Fibroblast of lung (primary cell): ENCODE results near the gene NAIF1. TPM values are rescaled to one million over a fixed set of nuclear protein-coding genes. Genes with fewer than 3 reads are reported as not detected.
"Not testable (repeated sequence)": the region's sequence is repeated elsewhere in the genome, so short reads cannot be mapped to it uniquely, and the experiment has no call there.

ENCODE experiments used
- DNase-seq, 2 donors: peaks; one replicate each; pipeline versions ENCODE4 v3.0.0 to v3.0.0-alpha.2; 2010; ENCODE audit warnings: low read depth in 2 of 2
- H2AFZ ChIP-seq: 2 replicates; pipeline ENCODE4 v1.5.1; 2012; ENCODE audit warnings: low read length, control low read depth, inconsistent platforms
- H3K27ac ChIP-seq: 2 replicates; pipeline ENCODE4 v1.5.1; 2011; ENCODE audit warnings: low read length, control low read depth; ENCODE audit not compliant: insufficient read depth
- H3K27me3 ChIP-seq: 2 replicates; pipeline ENCODE4 v1.5.1; 2011; ENCODE audit warnings: mild to moderate bottlenecking, low read length; ENCODE audit not compliant: control insufficient read depth, insufficient read depth
- H3K36me3 ChIP-seq: 2 replicates; pipeline ENCODE4 v1.5.1; 2011; ENCODE audit warnings: low read length; ENCODE audit not compliant: control insufficient read depth, insufficient read depth
- H3K4me1 ChIP-seq: 2 replicates; pipeline ENCODE4 v1.5.1; 2011; ENCODE audit warnings: low read length; ENCODE audit not compliant: control insufficient read depth, insufficient read depth; ENCODE audit errors: extremely low read depth
- H3K4me2 ChIP-seq: 2 replicates; pipeline ENCODE4 v1.5.1; 2011; ENCODE audit warnings: low read length, control low read depth; ENCODE audit not compliant: insufficient read depth; ENCODE audit errors: extremely low read depth
- H3K4me3 ChIP-seq, 4 experiments: fragments of 200-600 bp in 1 of 4; sonication (generic) in 1 of 4; replicated peaks in 1 of 4; 2 replicates each; pipeline ENCODE4 v1.5.1; 2011 to 2016; ENCODE audit warnings: low read length in 4 of 4, low read depth in 3 of 4, mild to moderate bottlenecking in 3 of 4, control low read depth in 2 of 4, inconsistent platforms in 1 of 4, mixed read lengths in 1 of 4; ENCODE audit not compliant: insufficient read depth in 1 of 4; ENCODE audit errors: control extremely low read depth in 1 of 4
- H3K79me2 ChIP-seq: 2 replicates; pipeline ENCODE4 v1.5.1; 2012; ENCODE audit warnings: mild to moderate bottlenecking, low read length, inconsistent platforms; ENCODE audit not compliant: control insufficient read depth, insufficient read depth
- H3K9ac ChIP-seq: 2 replicates; pipeline ENCODE4 v1.5.1; 2011; ENCODE audit warnings: mild to moderate bottlenecking, low read length, control low read depth; ENCODE audit not compliant: insufficient read depth
- H3K9me3 ChIP-seq: 2 replicates; pipeline ENCODE4 v1.5.1; 2012; ENCODE audit warnings: low read depth, low read length; ENCODE audit not compliant: control insufficient read depth, insufficient read depth
- H4K20me1 ChIP-seq: 2 replicates; pipeline ENCODE4 v1.5.1; 2011; ENCODE audit warnings: low read length; ENCODE audit not compliant: control insufficient read depth, insufficient read depth; ENCODE audit errors: extremely low read depth
- EZH2 ChIP-seq: IDR thresholded peaks from 2 replicates; pipeline ENCODE4 v1.5.1; 2012; ENCODE audit warnings: low read length, control low read depth, mild to moderate bottlenecking; ENCODE audit errors: missing control alignments
- polyA plus RNA-seq, 2 donors: library from polyadenylated mRNA; depleted of rRNA in 1 of 2; stranded (reverse) in 1 of 2; unstranded in 1 of 2; fragments of >200 nt; gene quantifications; 2 replicates each; pipeline ENCODE4 v1.2.1, GENCODE V29; 2011 to 2012; ENCODE audit warnings: missing spikeins in 1 of 2
- total RNA-seq: library from RNA; depleted of rRNA; stranded (reverse); fragments of >200 nt; gene quantifications from 2 replicates; pipeline ENCODE4 v1.2.1, GENCODE V29; 2014
- TF ChIP-seq, protein P1 (sequence below), 2 donors: IDR thresholded peaks in 1 of 2; conservative IDR thresholded peaks in 1 of 2; 1 replicate in 1 of 2; 2 replicates in 1 of 2; pipeline ENCODE4 v1.5.1; 2011 to 2012; ENCODE audit warnings: low read length in 2 of 2, control low read depth in 1 of 2, inconsistent platforms in 1 of 2, low read depth in 1 of 2, mild to moderate bottlenecking in 1 of 2

NAIF1 gene
- total and polyA plus RNA-seq, 2 donors (not counting 1 experiment from before 2014, with no cell fraction given), result 5.5 to 13.2 TPM

DNA sequence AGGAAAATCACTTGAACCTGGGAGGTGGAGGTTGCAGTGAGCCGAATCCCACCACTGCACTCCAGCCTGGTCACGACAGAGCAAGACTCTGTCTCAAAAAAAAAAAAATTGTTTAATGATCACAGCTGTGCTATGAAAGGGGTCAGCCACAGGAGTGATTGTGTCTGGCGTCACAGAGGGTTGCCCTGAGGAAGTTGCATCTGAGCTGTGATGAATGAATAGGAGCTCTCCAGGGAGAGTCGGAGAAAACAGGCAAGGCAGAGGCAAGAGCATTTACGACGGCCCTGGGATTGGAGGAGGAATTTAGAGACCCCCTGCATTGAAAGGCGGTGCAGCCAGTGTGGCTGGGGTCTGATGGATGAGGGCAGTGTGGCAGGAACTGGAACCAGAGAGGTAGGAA is 25.1 kb downstream of the NAIF1 start:
- no peak overlapping the region for H3K9ac ChIP-seq
- no peak overlapping the region for H3K4me2 ChIP-seq
- no peaks in the 10 kb centered on the region for H3K79me2 ChIP-seq
- H3K27me3 ChIP-seq, result peaks cover 2% of the 10 kb centered on the region
- no peaks in the 10 kb centered on the region for H3K4me1 ChIP-seq
- H3K4me3 ChIP-seq, result no peak overlapping the region
- H4K20me1 ChIP-seq, result no peaks in the 10 kb centered on the region
- H3K27ac ChIP-seq, result no peak overlapping the region
- H3K36me3 ChIP-seq, result no peaks in the 10 kb centered on the region
- H3K9me3 ChIP-seq, result no peaks in the 10 kb centered on the region
- TF ChIP-seq, protein P1, sequence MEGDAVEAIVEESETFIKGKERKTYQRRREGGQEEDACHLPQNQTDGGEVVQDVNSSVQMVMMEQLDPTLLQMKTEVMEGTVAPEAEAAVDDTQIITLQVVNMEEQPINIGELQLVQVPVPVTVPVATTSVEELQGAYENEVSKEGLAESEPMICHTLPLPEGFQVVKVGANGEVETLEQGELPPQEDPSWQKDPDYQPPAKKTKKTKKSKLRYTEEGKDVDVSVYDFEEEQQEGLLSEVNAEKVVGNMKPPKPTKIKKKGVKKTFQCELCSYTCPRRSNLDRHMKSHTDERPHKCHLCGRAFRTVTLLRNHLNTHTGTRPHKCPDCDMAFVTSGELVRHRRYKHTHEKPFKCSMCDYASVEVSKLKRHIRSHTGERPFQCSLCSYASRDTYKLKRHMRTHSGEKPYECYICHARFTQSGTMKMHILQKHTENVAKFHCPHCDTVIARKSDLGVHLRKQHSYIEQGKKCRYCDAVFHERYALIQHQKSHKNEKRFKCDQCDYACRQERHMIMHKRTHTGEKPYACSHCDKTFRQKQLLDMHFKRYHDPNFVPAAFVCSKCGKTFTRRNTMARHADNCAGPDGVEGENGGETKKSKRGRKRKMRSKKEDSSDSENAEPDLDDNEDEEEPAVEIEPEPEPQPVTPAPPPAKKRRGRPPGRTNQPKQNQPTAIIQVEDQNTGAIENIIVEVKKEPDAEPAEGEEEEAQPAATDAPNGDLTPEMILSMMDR (conservative IDR thresholded peaks at IDR 0.05 in 1 of 2, IDR thresholded peaks at IDR 0.05 in 1 of 2; ENCODE audit: low read depth in 1 of 2, low read length in 2 of 2), result no peak
- no peak for TF ChIP-seq EZH2
- DNase-seq, result no peak
- H2AFZ ChIP-seq, result no peak overlapping the region

DNA sequence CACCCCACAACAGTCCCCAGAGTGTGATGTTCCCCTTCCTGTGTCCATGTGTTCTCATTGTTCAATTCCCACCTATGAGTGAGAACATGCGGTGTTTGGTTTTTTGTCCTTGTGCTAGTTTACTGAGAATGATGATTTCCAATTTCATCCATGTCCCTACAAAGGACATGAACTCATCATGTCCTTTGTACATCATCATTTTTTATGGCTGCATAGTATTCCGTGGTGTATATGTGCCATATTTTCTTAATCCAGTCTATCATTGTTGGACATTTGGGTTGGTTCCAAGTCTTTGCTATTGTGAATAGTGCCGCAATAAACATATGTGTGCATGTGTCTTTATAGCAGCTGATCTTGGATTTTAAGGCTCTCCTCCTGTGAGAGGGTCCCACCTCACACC is 26.3 kb downstream of the NAIF1 start:
- not testable (repeated sequence) for H3K4me3 ChIP-seq, H3K36me3 ChIP-seq, H3K4me2 ChIP-seq, H3K9me3 ChIP-seq, H3K27ac ChIP-seq, H4K20me1 ChIP-seq, H3K9ac ChIP-seq, H2AFZ ChIP-seq, H3K79me2 ChIP-seq, DNase-seq, H3K27me3 ChIP-seq, H3K4me1 ChIP-seq

DNA sequence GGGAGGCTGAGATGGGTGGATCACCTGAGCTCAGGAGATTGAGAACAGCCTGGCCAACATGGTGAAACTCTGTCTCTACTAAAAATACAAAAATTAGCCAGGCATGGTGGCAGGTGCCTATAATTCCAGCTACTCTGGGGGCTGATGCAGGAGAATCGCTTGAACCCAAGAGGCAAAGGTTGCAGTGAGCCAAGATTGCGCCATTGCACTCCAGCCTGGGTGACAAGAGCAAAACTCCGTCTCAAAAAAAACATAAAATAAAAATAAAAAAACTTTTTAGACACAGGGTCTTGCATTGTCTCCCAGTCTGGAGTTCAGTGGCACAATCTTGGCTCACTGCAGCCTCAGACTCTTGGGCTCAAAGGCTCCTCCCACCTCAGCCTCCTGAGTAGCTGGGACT is 30.6 kb downstream of the NAIF1 start:
- not testable (repeated sequence) for H4K20me1 ChIP-seq, H3K4me2 ChIP-seq, DNase-seq, H3K4me1 ChIP-seq, H3K4me3 ChIP-seq, H3K27ac ChIP-seq, H3K27me3 ChIP-seq, H3K9ac ChIP-seq, H3K79me2 ChIP-seq, H3K9me3 ChIP-seq, H2AFZ ChIP-seq, H3K36me3 ChIP-seq

DNA sequence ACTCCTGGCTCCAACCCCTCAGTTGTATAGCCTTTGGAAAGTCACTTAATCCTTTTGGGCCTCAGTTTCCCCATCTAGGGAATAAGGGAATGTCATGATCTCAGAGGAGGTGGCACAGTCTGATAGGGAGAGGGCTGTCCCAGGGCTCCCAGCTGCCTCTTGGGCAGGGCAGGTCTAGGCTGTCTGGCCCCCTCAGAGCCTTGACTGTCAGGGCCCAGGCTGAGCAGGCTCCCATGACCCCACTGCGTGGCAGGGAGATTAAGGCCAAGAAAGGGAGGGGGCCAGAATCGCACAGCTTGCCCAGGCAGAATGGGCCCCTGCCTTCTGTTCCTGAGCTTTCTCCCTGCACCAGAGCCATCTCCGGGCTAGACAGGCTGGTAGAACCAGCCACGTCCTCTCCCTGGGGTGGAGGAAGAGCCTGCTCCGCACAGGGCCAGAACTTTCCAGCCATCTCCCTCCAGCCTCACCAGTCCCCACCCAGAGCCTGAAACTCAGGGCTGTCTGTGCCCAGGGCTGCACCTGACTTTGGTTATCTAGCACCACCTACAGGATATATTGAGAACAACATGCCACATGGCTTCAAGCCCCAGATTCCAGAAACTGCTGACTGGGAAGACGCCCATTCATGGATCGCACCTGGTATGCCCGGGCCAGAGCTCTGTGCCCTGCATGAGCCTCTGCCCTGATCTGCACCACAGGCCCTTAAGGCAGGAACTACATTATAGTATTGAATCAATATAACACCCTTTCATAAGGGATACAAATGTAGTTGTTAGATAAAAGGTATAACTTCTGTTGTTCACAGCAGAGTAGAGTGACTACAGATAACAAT is 32.1 kb downstream of the NAIF1 start:
- H4K20me1 ChIP-seq, result no peaks in the 10 kb centered on the region
- DNase-seq, result peak; percentile 55 to 84
- no peaks in the 10 kb centered on the region for H3K4me1 ChIP-seq
- no peaks in the 10 kb centered on the region for H3K27me3 ChIP-seq
- no peak overlapping the region for H3K4me2 ChIP-seq
- H3K9ac ChIP-seq, result no peak overlapping the region
- TF ChIP-seq, protein P1 (conservative IDR thresholded peaks at IDR 0.05 in 1 of 2, IDR thresholded peaks at IDR 0.05 in 1 of 2; ENCODE audit: low read depth in 1 of 2, low read length in 2 of 2), result peak; percentile 73 to 75
- TF ChIP-seq EZH2, result no peak
- H3K4me3 ChIP-seq, result no peak overlapping the region
- H3K27ac ChIP-seq, result no peak overlapping the region
- no peaks in the 10 kb centered on the region for H3K9me3 ChIP-seq
- no peaks in the 10 kb centered on the region for H3K79me2 ChIP-seq
- no peaks in the 10 kb centered on the region for H3K36me3 ChIP-seq
- no peak overlapping the region for H2AFZ ChIP-seq
